Kidney capillary endothelial cell (primary cell): Measurements from ENCODE around the gene HSPA12A.

Experiments used
- DNase-seq: peaks from one replicate; pipeline ENCODE4 v3.0.0-alpha.2; 2018; ENCODE audit warnings: low spot score

The HSPA12A gene

DNA sequence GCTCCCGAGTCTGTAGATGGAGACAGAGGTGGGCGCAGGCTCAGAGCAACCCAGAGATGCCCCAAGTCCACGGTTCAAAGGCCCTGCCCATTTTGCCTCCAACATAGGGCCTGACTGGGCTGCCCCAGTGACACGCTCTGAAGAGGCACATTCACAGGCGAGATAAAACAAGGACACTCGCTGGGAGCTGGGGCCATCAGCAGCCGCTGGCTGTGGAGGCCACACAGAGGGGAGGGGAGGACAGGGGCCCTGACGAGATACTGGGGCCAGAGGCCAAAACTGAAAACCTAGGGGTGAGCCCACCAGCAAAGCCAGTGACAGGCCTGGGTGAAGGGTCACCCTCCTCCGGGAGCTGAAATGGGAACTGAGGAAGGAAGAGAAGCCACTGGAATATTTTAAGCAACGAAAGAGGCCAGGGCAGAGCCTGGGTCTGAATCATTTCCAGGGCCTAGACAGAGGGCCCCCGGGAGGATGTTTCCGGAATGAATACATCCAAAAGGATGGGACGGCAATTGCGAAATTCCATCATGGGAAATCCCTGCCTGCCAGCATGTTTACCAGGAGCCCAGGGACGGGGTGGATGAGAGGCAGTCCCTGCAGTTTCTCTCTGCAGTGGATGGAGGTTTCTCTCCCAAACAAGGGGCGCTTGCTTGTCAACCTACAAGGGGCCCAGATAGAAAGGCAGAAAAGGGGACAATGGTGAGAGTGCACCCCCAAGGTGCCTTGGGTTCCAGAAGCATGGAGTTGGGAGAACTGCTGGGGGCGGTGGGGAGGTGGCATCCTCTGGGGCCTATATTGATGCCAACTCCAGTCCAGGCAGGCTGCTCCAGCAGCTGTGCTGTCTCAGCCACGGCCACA lies 29.0 kb upstream of the HSPA12A start:
- peak; percentile 22 for DNase-seq

DNA sequence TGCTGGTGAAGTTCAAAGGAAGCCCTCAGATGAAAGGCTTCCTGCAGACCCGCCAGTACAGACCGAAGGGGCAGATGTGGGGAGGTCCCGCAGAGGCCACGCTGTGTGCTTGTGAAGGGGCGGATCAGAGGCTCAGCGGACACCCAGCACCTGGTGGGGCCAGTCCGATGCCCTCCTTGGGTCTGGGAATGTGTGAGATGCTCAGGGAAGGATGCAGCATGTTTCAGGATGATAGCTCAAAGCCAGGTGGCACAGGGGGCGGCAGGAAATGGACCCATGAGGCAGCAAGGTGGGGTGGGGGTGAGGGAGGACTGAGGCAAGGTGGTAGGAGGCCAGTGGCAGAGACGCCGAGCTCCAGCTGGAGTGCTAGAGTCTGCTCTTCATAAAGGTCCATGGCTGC lies 27.9 kb upstream of the HSPA12A start:
- no peak for DNase-seq

DNA sequence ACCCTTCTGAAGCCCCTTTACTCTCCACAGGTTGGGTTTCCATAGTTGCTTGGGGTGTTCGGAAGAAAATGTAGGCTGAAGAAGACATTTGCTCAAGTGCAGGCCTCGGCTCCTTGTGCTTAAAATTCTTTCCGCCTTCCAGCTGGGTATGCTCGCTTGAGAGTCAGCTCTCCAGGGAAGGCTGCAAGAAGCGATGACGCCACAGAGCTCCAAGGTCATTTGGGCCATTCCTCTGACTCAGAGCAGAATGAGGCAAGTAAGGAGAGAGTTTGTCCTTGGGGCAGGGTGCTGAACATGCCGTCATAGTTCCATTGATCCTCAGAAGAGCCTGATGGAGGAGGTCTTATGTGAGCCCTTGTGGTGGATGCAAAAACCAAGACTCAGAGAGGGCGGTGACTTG lies 27.4 kb upstream of the HSPA12A start:
- DNase-seq: no peak

DNA sequence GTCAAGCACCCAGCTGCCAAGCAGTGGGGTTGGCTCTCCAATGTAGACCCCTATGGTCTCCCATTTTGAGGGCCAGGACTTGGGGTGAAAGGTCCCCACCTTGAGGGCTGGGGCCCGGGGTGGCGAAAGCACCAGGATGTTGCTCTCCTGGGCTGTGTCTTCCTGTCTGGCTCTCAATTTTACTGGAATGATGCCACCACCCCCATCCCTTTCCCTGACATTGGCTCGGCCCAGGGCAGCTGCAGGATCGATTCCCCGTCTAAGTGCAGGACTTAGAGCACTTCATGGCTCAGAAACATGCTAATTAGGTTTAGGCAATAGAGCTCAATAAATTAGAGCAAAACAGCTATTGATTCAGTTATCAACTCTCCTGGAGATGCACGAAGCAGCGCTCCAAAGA lies 27.0 kb upstream of the HSPA12A start:
- no peak for DNase-seq

DNA sequence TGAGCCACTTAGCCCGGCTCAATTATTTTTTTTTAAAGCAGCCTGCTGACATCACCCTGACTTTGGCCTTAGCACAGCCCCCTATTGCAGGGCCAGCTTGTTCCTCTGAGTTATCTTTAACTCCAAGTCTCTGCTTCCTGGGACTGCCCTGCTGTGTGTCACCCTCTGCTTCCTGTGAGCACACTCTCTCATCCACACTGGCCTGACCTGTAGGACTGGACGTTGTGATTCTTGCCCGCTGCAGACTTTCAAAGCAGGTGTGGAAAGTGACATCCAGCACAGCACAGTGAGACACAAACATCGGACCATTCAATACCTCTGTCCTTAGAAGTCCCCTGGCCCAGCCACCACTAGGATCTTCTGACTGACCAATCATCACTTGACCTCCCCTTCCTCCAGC lies 26.4 kb upstream of the HSPA12A start:
- DNase-seq: no peak

DNA sequence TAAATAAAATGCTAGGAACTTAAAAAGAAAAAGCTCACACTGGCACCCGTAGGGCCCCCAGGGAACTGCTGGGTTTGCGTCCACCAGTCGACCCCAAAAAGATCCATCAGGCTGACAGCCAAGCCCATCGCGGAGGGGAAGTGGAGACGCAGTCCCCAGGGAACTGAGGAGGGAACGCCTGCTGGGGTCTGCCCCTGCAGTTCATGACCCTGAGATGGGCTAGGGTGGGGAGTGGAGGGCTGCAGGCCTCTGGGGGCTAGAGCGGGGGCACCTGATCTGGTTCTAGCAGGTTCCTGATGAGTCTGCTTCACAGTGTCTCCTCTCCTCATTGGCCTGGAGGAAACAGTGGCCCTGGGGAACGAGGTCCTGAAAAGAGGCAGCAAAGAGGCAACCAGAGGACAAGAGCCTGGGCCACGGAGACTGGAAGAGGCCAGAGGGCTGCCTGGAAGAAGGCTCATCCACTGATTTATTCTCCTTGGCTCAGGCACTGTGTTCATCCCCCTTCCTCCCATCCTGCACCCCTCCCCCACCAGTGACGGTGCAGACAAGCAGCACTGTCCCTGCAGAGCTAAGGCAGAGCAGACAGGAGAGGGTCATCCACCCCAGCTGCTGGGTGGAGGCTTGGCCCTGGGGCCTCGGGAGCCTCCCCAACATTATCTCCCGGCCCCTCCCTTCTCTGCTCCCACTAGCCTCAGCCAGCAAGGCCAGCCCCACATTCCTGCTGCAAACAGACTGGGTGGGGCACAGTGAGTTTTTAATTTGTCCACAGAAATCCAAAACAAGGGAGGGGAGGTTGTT lies 24.7 kb upstream of the HSPA12A start:
- DNase-seq: no peak

DNA sequence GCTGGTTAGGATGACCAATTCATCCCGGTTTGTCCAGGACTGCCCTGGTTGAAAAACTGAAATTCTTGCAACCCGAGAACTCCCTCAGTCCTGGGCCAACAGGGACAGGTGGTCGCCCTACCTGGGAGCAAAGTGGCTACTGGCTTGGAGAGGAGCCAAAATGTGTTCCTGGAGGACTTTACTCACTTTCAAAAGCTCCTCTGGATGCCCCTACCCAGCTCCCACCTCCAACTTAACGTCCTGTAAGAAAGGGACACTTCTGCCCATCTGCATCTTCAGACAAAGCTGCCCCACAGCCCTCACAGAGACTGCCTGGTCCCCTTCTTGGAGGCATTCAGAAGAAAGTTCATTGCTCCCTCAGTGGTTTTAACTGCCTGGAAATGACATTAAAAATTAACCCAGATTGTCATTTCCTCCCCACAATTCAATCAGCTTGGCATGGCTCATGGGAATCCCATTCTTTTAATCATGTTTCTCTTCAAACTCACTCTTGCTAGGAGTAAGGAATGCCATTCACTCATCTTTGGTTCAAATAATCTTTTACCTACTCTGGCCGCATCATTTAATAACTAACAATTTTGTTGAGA lies 24.0 kb upstream of the HSPA12A start:
- DNase-seq: no peak

DNA sequence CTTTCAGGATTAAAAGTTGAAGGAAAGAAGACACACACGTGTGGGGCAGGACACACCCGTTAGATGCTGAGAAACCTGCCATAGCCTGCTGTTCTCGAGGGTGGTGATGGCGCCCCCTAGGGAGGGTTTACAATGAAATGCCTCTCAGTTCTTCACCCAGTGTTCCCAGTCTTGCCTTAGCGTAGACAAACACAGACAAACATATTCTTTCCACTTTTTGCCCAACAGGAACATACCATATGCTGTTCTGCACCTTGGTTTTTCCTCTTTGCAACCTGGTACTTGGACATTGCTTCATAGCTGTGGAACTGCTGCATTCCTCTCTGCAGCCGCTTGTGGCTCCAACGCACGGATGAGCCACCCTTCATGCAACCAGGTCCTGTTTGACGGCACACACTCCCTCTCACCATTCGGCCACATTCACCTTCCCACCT lies 23.3 kb upstream of the HSPA12A start:
- DNase-seq: no peak

DNA sequence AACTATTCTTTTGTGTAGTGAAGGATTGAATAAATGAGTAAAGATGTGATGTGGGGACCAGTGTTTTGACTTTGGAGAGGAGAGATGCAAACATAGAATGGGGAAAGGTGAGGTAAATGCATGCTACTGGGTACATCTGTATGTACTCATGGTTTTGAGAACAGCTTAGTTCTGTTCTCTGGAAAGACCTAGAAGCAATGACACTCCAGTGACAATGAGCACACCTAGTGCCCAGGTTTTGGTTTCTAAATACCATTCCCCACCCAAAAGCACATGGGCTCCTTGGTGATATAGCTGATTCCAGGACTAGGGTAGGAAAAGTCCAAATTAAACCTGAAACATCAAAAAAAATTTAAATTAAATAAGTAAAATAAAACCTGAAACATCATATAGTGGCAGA lies 22.6 kb upstream of the HSPA12A start:
- no peak for DNase-seq

DNA sequence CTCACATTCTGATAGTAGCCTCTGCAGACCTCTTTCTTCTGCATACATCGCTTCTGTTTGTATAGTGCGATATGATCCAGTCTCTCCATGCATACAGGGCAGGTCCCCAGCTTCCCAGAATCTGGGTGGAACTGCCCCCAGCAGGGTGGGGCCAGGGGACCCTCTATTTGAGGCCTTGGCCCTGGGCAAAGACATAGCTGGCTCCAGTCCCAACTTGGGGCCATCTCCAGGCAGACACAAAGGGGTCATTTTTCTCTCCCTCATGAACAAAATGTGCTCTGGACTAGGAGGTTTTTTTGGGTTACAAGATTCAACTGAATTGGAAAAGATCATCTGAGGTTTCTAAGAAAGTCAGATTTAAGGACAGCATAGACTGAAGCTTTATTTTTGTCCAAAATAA lies 21.1 kb upstream of the HSPA12A start:
- DNase-seq: no peak

DNA sequence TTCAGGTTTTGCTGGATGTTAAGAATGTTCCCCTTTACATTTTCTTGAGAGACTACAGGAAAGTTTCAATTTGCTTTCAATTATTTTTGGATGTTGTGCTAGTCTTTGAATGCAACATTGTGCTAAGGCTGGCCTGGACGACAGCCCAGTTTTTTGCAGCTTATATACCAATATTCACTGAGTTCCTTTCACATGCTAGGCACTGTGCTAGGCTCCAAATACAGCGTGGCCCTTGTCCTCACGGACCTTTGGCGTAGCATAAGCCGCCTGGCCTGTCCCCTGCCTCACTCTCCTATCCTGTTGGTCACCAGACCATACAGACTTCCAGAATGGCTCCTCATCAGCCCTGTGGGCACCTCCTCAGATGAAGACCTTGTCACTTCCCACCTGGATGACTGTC lies 19.5 kb upstream of the HSPA12A start:
- no peak for DNase-seq

DNA sequence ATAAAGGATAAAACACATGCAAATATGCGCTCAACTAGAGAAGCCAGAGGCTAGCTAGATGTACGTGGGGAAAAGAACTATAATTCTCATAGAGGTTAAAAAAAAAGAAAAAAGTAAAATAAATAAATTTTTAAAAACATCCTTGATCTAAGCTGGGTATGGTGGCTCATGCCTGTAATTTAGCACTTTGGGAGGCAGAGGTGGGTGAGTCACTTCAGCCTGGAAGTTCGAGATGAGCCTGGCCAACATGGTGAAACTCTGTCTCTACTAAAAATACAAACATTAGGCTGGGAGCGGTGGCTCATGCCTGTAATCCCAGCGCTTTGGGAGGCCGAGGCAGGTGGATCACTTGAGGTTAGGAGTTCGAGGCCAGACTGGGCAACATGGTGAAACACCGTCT lies 18.6 kb upstream of the HSPA12A start:
- DNase-seq: no peak

DNA sequence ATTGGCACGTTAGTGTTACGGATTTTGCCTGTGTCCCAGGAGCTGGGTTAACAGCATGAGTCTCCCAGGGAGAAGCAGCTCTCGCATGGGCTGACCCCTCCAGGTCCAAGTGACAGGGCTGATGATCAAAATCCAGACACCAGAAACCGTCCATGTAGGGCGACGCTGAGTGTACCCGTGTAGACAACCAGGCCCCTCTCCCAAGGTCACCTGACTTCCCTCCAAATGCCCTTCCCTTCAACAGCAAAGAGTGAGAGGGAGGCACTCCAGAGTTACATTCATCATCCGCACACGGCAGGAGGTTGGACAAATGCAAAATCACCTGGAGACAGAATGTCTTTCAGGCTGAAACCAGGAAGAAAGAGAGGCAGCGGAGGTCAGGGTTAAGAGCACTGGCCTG lies 14.9 kb upstream of the HSPA12A start:
- DNase-seq: no peak

DNA sequence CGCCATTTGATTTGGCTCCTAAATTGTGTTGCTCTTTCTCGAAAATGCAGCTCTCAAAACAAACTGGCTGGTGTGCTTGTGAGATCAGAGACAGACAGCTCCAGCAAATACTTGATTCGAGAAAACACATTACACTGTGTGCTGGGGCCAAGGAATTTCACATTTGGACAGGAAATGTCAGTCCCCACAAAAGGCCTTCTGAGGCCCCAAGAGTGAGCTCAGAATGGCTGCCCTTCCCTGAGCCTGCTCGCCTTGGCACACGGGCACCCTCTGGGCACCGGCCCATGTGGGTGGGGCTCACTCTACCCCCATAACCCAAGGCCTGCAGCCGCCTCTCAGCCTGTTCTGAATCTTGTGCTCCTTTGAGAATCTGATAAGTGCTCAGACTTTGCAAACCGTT lies 13.9 kb upstream of the HSPA12A start:
- DNase-seq: no peak

DNA sequence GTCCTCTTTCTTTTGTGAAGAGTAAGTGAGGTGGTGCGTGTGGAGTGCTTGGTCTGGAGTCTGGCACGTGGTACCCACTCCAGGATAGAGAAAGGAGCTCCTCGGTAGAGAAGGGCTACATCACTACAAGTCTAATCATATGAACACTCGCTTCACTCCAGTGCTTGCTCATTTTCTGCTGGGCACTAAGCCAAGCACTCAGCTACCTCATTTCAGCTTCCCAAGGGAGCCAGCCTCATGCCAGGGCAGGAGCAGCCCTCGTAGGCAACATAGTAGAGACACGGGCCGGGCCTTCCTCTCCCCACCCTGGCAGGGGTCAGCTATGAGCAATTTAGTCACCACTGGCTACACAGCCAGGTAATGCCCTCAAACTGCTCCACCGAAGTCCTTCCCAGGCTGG lies 11.4 kb upstream of the HSPA12A start:
- DNase-seq: no peak

DNA sequence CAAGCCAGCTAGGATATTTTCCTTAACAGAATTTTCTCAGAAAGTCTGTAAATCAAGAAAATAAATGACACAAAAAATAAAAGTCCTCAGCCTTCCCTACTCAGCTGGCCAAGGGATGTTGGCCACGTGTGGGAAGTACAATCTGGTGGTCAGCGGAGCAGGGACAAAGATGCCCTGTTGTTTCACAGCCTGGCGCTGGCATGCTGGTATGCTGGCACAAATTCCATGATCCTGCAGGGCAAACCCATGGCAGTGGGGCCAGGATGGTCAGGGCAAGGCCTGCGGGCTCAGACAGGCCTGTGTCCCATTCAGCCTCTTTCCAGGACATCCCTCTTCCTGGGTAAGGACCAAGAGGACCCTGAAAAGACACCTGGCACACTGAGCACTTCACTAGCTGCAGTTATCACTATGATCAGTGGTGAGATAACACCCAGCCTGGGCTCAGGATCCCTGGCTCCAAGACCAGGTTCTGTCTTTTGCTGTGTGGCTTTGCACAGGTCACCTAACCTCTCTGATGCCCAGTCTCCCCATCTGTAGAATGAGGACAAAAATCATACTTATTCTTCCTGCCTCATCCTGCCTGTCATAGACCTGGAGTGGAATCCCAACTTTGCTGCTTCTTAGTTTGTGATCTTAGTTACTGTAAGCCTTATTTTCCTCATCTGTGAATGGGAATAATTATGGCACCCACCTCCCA lies 10.8 kb upstream of the HSPA12A start:
- DNase-seq: no peak

DNA sequence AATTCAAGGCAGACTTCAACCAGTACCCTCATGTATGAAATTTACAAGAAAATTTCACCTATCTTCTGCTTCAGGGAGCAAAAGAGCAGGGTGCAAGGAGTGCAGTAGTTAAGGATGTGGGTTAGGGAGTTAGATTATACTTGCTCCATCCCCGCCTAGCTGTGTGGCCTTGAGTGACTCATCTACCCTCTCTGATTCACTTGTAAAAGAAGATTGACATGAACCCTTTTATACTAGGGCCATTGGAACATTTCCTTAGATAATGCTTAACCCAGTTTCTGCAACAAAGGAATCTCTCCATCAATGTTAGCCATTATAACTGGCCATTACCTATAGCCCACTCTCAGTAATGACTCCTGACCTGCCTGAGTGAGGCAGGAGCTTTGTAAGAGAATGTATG lies 10.2 kb upstream of the HSPA12A start:
- DNase-seq: no peak

DNA sequence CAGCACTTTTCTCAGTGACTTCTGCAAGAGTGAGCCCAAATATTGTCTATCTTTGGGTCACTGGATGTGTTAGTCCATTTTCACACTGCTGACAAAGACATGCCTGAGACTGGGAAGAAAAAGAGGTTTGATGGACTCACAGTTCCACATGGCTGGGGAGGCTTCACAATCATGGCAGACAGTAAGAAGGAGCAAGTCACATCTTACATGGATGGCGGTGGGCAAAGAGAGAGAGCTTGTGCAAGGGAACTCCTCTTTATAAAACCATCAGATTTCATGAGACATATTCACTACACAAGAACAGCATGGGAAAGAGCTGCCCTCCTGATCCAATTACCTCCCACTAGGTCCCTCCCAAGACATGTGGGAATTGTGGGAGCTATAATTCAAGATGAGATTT lies 6.1 kb upstream of the HSPA12A start:
- DNase-seq: no peak

DNA sequence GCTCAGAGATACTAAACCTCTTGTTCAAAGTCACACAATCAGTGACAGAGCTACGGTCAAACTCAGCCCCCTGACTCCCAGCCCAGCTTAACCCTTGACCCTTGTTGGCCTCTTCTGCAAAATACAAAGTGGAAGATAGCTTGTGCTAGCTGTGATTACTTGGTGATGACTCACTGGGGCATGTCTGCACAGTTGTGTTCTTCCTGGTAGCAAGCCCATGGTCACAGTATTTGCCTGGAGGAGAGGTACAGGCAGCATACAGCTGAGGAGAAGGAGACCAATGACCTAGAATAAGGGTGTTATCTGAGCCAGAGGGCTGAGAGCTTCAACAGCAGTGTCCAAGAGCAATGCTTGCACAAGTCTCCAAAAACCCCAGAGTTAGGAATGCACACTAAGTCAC lies 5.7 kb upstream of the HSPA12A start:
- peak; percentile 20 for DNase-seq

DNA sequence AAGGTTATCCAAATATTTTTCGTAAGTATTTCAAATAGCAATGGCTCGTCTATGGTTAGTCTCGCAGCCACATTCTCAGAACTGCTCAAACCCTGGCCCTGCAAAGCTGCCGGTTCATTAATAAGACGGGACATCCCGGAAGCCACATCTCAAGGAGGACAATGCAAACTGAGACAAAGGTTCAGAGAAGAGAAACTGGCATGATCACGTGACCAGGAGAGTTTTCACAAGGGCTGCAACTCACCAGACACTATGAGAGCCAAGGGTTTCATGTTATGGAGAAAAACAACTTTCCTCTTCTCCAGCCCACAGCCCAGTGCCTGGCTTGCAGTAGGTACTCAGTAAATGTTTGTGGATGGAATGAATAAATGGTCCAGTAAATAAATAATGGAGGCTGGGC lies 5.0 kb upstream of the HSPA12A start:
- DNase-seq: no peak

DNA sequence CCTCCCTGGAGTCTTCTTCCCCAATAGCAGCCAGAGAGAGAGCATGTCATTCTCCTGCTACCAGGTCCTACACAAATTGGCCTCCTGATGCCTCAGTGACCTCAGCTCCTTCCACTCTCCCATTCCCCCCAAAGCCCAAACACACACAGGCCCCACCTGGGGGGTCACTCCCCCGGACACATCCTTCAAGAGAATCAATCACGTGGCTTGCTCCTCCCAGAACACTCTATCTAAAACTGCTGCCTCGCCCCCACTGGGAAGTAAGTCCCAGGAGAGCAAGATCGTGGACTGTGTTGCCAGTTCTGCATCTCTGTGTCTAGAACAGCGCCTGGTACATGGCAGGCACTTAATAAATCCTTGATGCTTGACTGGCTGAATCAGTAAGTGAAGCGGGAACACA lies 2.5 kb upstream of the HSPA12A start:
- DNase-seq: no peak

DNA sequence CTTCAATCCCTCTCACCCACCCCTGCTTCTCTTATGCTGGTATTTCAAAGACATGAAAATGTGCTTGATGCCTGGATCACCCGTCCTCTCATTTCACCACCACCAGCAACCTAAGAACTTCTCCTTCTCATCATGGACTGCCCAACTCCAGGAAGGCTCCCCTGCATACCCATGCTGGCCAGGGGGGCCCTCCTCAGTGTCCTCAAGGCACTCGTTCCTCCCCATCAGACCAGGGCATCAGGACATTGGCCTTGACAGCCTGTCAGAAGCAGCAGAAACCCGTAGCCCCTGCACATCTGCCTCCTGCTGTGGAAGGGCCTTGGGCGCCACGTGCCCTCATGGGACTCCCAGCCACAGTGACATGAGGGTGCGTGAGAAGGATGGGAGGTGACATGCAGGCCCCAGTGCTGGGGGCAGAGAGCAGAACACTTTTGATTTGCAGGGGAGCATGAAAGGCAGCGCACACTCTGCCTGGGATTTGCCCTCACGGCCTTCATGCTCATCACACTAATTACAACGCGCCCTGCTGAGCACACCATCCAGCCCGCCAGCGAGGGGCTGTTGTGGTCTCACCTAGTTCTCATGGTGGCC lies 1.9 kb upstream of the HSPA12A start:
- DNase-seq: no peak
